Measurements from ENCODE around the gene MINK1.

- TF ChIP-seq CTCF (conservative IDR thresholded peaks at IDR 0.05; ENCODE audit: low read length) (no peak), EZH2phosphoT487 (IDR thresholded peaks at IDR 0.05; ENCODE audit: borderline replicate concordance, low read depth, low read length) (no peak)
These were observed 20.4 kb upstream of the MINK1 start for GRCh38 chr17:4812690-4813089.
